Measurements from ENCODE around the gene CDC14A. TPM values are rescaled to one million over a fixed set of nuclear protein-coding genes. Genes with fewer than 3 reads are reported as not detected.

The CDC14A gene
- total RNA-seq, 1 donor from 2014 or later: 8.7 TPM

DNA sequence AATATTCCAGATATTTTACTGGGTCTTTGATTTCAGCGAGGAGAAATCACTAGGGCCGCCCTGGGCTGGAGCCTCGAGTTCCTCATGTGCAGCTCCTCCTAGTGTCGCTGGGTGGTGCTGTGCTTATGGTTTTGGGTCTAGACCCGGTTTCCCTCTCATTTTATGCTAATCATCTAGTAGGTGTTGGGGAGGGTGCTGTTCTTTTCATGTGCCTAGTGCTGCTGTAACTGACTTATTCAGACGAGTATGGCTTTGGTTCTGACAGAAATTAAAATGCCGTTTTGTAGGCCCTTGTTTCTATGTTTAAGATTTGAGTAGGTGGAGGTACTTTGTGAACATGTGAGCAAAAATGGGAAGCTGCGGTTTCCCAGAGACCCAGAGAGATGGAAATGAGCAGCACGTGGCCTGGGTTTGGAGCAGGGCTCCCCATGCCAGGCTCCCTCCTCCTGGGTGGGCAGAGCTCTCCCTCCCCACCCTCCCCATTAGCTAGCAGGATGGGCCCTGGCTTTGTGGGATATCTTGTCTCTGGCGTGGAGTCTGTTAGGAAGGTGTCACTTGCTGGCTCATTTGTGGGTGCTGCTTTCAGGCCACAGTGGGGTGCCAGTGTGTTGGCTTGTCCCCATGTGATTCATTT, 111.6 kb downstream of the CDC14A start:
- no peak overlapping the region for H3K4me3 ChIP-seq (ENCODE audit: low read depth, low read length)
- H3K27me3 ChIP-seq (ENCODE audit: control insufficient read depth, insufficient read depth, low read length): no peaks in the 10 kb centered on the region
- H3K36me3 ChIP-seq (ENCODE audit: control insufficient read depth, insufficient read depth, low read length): no peaks in the 10 kb centered on the region
- DNase-seq (ENCODE audit: low read depth): no peak
- TF ChIP-seq, protein P1, sequence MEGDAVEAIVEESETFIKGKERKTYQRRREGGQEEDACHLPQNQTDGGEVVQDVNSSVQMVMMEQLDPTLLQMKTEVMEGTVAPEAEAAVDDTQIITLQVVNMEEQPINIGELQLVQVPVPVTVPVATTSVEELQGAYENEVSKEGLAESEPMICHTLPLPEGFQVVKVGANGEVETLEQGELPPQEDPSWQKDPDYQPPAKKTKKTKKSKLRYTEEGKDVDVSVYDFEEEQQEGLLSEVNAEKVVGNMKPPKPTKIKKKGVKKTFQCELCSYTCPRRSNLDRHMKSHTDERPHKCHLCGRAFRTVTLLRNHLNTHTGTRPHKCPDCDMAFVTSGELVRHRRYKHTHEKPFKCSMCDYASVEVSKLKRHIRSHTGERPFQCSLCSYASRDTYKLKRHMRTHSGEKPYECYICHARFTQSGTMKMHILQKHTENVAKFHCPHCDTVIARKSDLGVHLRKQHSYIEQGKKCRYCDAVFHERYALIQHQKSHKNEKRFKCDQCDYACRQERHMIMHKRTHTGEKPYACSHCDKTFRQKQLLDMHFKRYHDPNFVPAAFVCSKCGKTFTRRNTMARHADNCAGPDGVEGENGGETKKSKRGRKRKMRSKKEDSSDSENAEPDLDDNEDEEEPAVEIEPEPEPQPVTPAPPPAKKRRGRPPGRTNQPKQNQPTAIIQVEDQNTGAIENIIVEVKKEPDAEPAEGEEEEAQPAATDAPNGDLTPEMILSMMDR (IDR thresholded peaks at IDR 0.05; ENCODE audit: insufficient read depth, low read length, poor library complexity, severe bottlenecking): peak; percentile 77

DNA sequence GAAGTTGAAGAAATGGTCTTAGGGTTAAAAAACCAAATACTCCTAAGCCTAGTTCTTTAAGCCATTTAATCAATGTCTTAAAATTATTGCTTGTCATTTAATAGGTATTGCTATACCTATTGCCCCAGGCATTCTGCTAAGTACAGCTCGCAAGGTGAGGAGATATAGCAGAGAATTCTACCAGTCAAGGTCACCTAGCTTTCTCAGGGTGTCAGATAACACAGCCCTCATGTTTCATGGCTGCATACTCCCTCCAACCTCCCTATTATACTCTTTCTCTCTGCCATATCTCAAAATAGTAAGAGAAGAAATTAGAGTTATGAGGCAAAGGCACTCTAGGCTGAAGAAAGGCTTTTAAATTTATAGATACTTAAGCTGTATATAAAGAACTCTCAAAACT, 117.3 kb downstream of the CDC14A start:
- no peaks in the 10 kb centered on the region for H3K27me3 ChIP-seq (ENCODE audit: control insufficient read depth, insufficient read depth, low read length)
- TF ChIP-seq, protein P1 (IDR thresholded peaks at IDR 0.05; ENCODE audit: insufficient read depth, low read length, poor library complexity, severe bottlenecking): no peak
- no peak overlapping the region for H3K4me3 ChIP-seq (ENCODE audit: low read depth, low read length)
- no peaks in the 10 kb centered on the region for H3K36me3 ChIP-seq (ENCODE audit: control insufficient read depth, insufficient read depth, low read length)
- no peak for DNase-seq (ENCODE audit: low read depth)

GRCh38 chr1:100474834-100475233, 122.5 kb downstream of the CDC14A start:
- TF ChIP-seq, protein P1 (IDR thresholded peaks at IDR 0.05; ENCODE audit: insufficient read depth, low read length, poor library complexity, severe bottlenecking): no peak
- Histone ChIP-seq H3K4me3 (ENCODE audit: low read depth, low read length) (no peak overlapping the region), H3K27me3 (ENCODE audit: control insufficient read depth, insufficient read depth, low read length) (no peaks in the 10 kb centered on the region), H3K36me3 (ENCODE audit: control insufficient read depth, insufficient read depth, low read length) (no peaks in the 10 kb centered on the region)
- no peak for DNase-seq (ENCODE audit: low read depth)

DNA sequence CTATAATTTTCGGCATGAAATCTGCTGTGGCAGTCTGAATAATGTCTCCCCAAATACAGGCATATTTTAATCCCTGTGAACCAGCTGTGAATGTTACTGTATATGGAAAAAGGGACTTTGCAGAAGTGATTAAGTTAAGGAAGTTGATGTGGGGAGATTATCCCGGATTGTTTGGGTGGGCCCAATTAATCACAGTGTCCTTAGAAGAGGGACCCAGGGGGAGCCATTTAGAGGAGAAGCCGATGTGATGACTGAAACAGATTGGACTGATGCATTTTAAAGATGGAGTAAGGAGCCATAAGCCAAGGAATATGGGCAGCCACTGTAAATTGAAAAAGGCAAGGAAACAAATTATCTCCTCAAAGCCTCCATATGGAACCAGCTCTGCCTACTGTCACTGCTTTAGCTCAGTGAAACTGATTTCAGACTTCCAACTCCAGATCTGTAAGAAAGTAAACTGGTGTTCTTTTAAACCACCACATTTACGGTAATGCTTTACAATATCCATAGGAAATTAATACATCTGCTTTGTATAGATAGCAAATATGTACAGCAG, 124.5 kb downstream of the CDC14A start:
- H3K36me3 ChIP-seq (ENCODE audit: control insufficient read depth, insufficient read depth, low read length): no peaks in the 10 kb centered on the region
- TF ChIP-seq, protein P1 (IDR thresholded peaks at IDR 0.05; ENCODE audit: insufficient read depth, low read length, poor library complexity, severe bottlenecking): no peak
- DNase-seq (ENCODE audit: low read depth): no peak
- no peak overlapping the region for H3K4me3 ChIP-seq (ENCODE audit: low read depth, low read length)
- no peaks in the 10 kb centered on the region for H3K27me3 ChIP-seq (ENCODE audit: control insufficient read depth, insufficient read depth, low read length)

- Histone ChIP-seq H3K27me3 (ENCODE audit: control insufficient read depth, insufficient read depth, low read length) (no peaks in the 10 kb centered on the region), H3K36me3 (ENCODE audit: control insufficient read depth, insufficient read depth, low read length) (no peaks in the 10 kb centered on the region), H3K4me3 (ENCODE audit: low read depth, low read length) (no peak overlapping the region)
- TF ChIP-seq, protein P1 (IDR thresholded peaks at IDR 0.05; ENCODE audit: insufficient read depth, low read length, poor library complexity, severe bottlenecking): no peak
- DNase-seq (ENCODE audit: low read depth): no peak
Observed at GRCh38 chr1:100478816-100479215, 126.5 kb downstream of the CDC14A start.

Measured in kidney epithelial cell (primary cell).